DND-41 (cell line): ENCODE data around the gene CLASP1.
A peak's percentile ranks its signal among the peaks of the same experiment; 100 is the strongest.

ENCODE experiments used
- ATAC-seq: fragments of 200-7000 bp; cut with Tn5 transposase; 3 replicates; pipeline ENCODE4 v1.9.1; 2021; ENCODE audit warnings: low read depth; ENCODE audit not compliant: insufficient read depth
- DNase-seq: peaks from one replicate; pipeline ENCODE4 v3.0.0-alpha.2; 2020
- H2AFZ ChIP-seq: 2 replicates; pipeline ENCODE4 v1.6.0; 2012; ENCODE audit warnings: low read depth, low read length
- H3K27ac ChIP-seq: 2 replicates; pipeline ENCODE4 v1.5.1; 2012; ENCODE audit warnings: low read length, inconsistent platforms
- H3K27me3 ChIP-seq: fragments of 200-600 bp; sonication (generic); 2 replicates; pipeline ENCODE4 v1.6.0; 2012; ENCODE audit warnings: low read length, mild to moderate bottlenecking, inconsistent platforms; ENCODE audit not compliant: insufficient read depth, poor library complexity
- H3K36me3 ChIP-seq: 2 replicates; pipeline ENCODE4 v1.5.1; 2012; ENCODE audit warnings: low read length, inconsistent platforms; ENCODE audit not compliant: insufficient read depth
- H3K4me1 ChIP-seq: 2 replicates; pipeline ENCODE4 v1.5.1; 2012; ENCODE audit warnings: mild to moderate bottlenecking, low read length; ENCODE audit not compliant: insufficient read depth
- H3K4me2 ChIP-seq: 2 replicates; pipeline ENCODE4 v1.6.0; 2012; ENCODE audit warnings: mild to moderate bottlenecking, moderate library complexity, low read length, inconsistent platforms; ENCODE audit not compliant: insufficient read depth
- H3K4me3 ChIP-seq, 2 experiments: fragments of 200-600 bp in 1 of 2; shearing (Covaris generic) in 1 of 2; 2 replicates each; pipeline ENCODE4 v1.5.1; 2012 to 2016; ENCODE audit warnings: inconsistent platforms in 2 of 2, low read length in 2 of 2, mild to moderate bottlenecking in 2 of 2, low read depth in 1 of 2, moderate library complexity in 1 of 2
- H3K79me2 ChIP-seq: 2 replicates; pipeline ENCODE4 v1.6.0; 2012; ENCODE audit warnings: low read length, inconsistent platforms; ENCODE audit not compliant: insufficient read depth
- H3K9ac ChIP-seq: 2 replicates; pipeline ENCODE4 v1.6.0; 2012; ENCODE audit warnings: low read depth, mild to moderate bottlenecking, inconsistent platforms, low read length, moderate library complexity
- H3K9me3 ChIP-seq: 2 replicates; pipeline ENCODE4 v1.5.1; 2012; ENCODE audit warnings: low read length, moderate library complexity, mild to moderate bottlenecking, inconsistent platforms; ENCODE audit not compliant: insufficient read depth, severe bottlenecking
- H4K20me1 ChIP-seq: 2 replicates; pipeline ENCODE4 v1.6.0; 2012; ENCODE audit warnings: low read length; ENCODE audit not compliant: insufficient read depth
- CTCF ChIP-seq: IDR thresholded peaks from 2 replicates; pipeline ENCODE4 v1.5.1; 2012; ENCODE audit warnings: borderline replicate concordance, low read length, moderate library complexity, mild to moderate bottlenecking; ENCODE audit not compliant: poor library complexity, severe bottlenecking; ENCODE audit errors: extremely low read depth
- EZH2 ChIP-seq: IDR thresholded peaks from 3 replicates; pipeline ENCODE4 v1.6.1; 2012; ENCODE audit warnings: borderline replicate concordance, low read depth, mild to moderate bottlenecking, moderate library complexity, low read length, inconsistent platforms; ENCODE audit not compliant: severe bottlenecking

The CLASP1 gene

GRCh38 chr2:121297217-121297830 is 351.9 kb downstream of the CLASP1 start:
- Histone ChIP-seq H3K9ac (no peak overlapping the region), H3K4me2 (no peak overlapping the region)
- DNase-seq: peak; percentile 12

GRCh38 chr2:121295911-121296650 is 353.2 kb downstream of the CLASP1 start:
- Histone ChIP-seq H3K27ac (no peak overlapping the region), H3K79me2 (no peaks in the 10 kb centered on the region), H2AFZ (no peak overlapping the region), H3K9ac (no peak overlapping the region), H3K9me3 (peaks cover 6% of the 10 kb centered on the region), H4K20me1 (no peaks in the 10 kb centered on the region), H3K4me2 (no peak overlapping the region), H3K27me3 (no peaks in the 10 kb centered on the region), H3K4me1 (no peaks in the 10 kb centered on the region), H3K36me3 (no peaks in the 10 kb centered on the region), H3K4me3 (no peak overlapping the region)
- no peak for DNase-seq
- no peak for TF ChIP-seq EZH2
- TF ChIP-seq CTCF: no peak
- ATAC-seq: no peak

More at GRCh38 chr2:121297217-121297830, 351.9 kb downstream of the CLASP1 start:
- Histone ChIP-seq H3K27me3 (no peaks in the 10 kb centered on the region), H3K4me1 (no peaks in the 10 kb centered on the region), H4K20me1 (no peaks in the 10 kb centered on the region), H3K4me3 (no peak overlapping the region), H3K79me2 (no peaks in the 10 kb centered on the region), H3K9me3 (peaks cover 6% of the 10 kb centered on the region), H3K27ac (no peak overlapping the region), H2AFZ (no peak overlapping the region), H3K36me3 (no peaks in the 10 kb centered on the region)
- ATAC-seq: peak; percentile 66; the same call in 2 of the 3 replicates
- TF ChIP-seq EZH2: no peak
- peak; percentile 60 for TF ChIP-seq CTCF

GRCh38 chr2:121294881-121295840 is 354.1 kb downstream of the CLASP1 start:
- Histone ChIP-seq H4K20me1 (no peaks in the 10 kb centered on the region), H2AFZ (no peak overlapping the region), H3K36me3 (no peaks in the 10 kb centered on the region), H3K27me3 (no peaks in the 10 kb centered on the region), H3K27ac (no peak overlapping the region), H3K9me3 (peaks cover 6% of the 10 kb centered on the region), H3K4me3 (no peak overlapping the region), H3K4me1 (no peaks in the 10 kb centered on the region), H3K79me2 (no peaks in the 10 kb centered on the region), H3K4me2 (no peak overlapping the region), H3K9ac (no peak overlapping the region)
- DNase-seq (no peak), ATAC-seq (no peak)
- TF ChIP-seq EZH2: no peak
- TF ChIP-seq CTCF: no peak
